MM.1S (cell line): ENCODE results near the gene EZH2.

Experiments used
- DNase-seq: peaks from one replicate; pipeline ENCODE4 v3.0.0-alpha.2; 2015
- H2AFZ ChIP-seq: fragments of 300-600 bp; sonication (generic); 2 replicates; pipeline ENCODE4 v1.6.0; 2016; ENCODE audit warnings: antibody characterized with exemption, low read length
- H3F3A ChIP-seq: fragments of 300-600 bp; sonication (generic); 2 replicates; pipeline ENCODE4 v1.6.1; 2016; ENCODE audit warnings: mild to moderate bottlenecking, antibody characterized with exemption, low read length, moderate library complexity, mixed read lengths; ENCODE audit not compliant: insufficient read depth
- H3K27ac ChIP-seq: fragments of 300-600 bp; sonication (generic); 2 replicates; pipeline ENCODE4 v1.5.1; 2016; ENCODE audit warnings: mild to moderate bottlenecking, low read length
- H3K27me3 ChIP-seq: fragments of 300-600 bp; sonication (generic); replicated peaks from 2 replicates; pipeline ENCODE4 v1.6.0; 2016; ENCODE audit warnings: low read length; ENCODE audit not compliant: insufficient read depth
- H3K36me3 ChIP-seq: fragments of 300-600 bp; sonication (generic); replicated peaks from 2 replicates; pipeline ENCODE4 v1.6.1; 2016; ENCODE audit warnings: mild to moderate bottlenecking, low read length, mixed read lengths; ENCODE audit not compliant: insufficient read depth
- H3K4me1 ChIP-seq: fragments of 300-600 bp; sonication (generic); 2 replicates; pipeline ENCODE4 v1.6.1; 2016; ENCODE audit warnings: low read length, mixed read lengths
- H3K4me2 ChIP-seq: fragments of 300-600 bp; sonication (generic); 2 replicates; pipeline ENCODE4 v1.6.0; 2016; ENCODE audit warnings: low read depth, low read length
- H3K4me3 ChIP-seq: fragments of 300-600 bp; sonication (generic); 2 replicates; pipeline ENCODE4 v1.5.1; 2016; ENCODE audit warnings: low read length, mixed read lengths
- H3K79me2 ChIP-seq: fragments of 300-600 bp; sonication (generic); 2 replicates; pipeline ENCODE4 v1.6.1; 2016; ENCODE audit warnings: mixed run types, low read length, mixed read lengths
- H3K9ac ChIP-seq: fragments of 300-600 bp; sonication (generic); 2 replicates; pipeline ENCODE4 v1.6.1; 2016; ENCODE audit warnings: low read length, mixed read lengths
- H3K9me2 ChIP-seq: fragments of 300-600 bp; sonication (generic); replicated peaks from 2 replicates; pipeline ENCODE4 v1.6.1; 2016; ENCODE audit warnings: mild to moderate bottlenecking, low read length, mixed read lengths; ENCODE audit not compliant: insufficient read depth
- H3K9me3 ChIP-seq: fragments of 300-600 bp; sonication (generic); replicated peaks from 2 replicates; pipeline ENCODE4 v1.6.1; 2016; ENCODE audit warnings: mild to moderate bottlenecking, low read length, mixed read lengths; ENCODE audit not compliant: insufficient read depth
- H4K20me1 ChIP-seq: fragments of 300-600 bp; sonication (generic); 2 replicates; pipeline ENCODE4 v1.6.1; 2016; ENCODE audit warnings: mild to moderate bottlenecking, low read length, moderate library complexity, mixed read lengths; ENCODE audit not compliant: insufficient read depth
- EZH2 ChIP-seq: fragments of 300-600 bp; sonication (generic); optimal IDR thresholded peaks from 2 replicates; pipeline ENCODE3; 2017; ENCODE audit warnings: low read depth, mild to moderate bottlenecking, antibody characterized with exemption, low read length, mixed read lengths
- EZH2phosphoT487 ChIP-seq: fragments of 300-600 bp; sonication (generic); IDR thresholded peaks from 2 replicates; pipeline ENCODE4 v1.6.1; 2018; ENCODE audit warnings: antibody characterized with exemption, low read length
- TF ChIP-seq, protein P1 (sequence below): fragments of 300-600 bp; sonication (generic); IDR thresholded peaks from 2 replicates; pipeline ENCODE4 v1.5.1; 2016; ENCODE audit warnings: antibody characterized with exemption, low read length, mixed read lengths

The EZH2 gene

DNA sequence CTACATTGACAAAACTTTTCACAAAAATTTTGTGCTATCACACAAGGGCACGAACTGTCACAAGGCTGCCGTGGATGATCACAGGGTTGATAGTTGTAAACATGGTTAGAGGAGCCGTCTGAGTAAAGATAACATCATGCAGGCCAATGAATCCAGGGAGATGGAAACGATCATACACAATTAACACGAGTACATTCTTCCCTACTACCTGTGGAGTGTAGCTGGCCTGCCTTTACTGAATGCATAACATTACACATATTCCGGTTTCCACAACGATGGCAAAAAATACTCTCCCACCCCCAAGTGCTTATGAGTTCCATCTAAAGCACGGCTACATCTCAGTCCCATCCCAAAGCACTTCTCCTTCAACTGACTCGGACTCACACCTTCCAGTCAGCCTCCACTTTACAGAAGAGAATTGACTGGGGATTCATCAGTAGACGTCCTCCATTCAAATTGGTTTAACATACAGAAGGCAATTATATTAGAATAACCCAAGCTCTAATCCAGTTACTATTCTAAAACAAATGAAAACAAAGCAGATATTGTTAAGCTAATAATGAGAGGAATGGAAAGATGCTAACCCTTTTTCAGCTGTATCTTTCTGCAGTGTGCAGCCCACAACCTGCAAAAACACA, 69.0 kb downstream of the EZH2 start:
- Histone ChIP-seq H3K9me2 (no peaks in the 10 kb centered on the region), H4K20me1 (no peaks in the 10 kb centered on the region), H3K4me3 (no peak overlapping the region), H3K4me2 (no peak overlapping the region), H3F3A (peaks cover 7% of the 10 kb centered on the region; the same call in 1 of the 2 replicates), H3K79me2 (peaks cover 44% of the 10 kb centered on the region), H2AFZ (no peak overlapping the region), H3K27me3 (no peaks in the 10 kb centered on the region), H3K36me3 (peaks cover 45% of the 10 kb centered on the region), H3K27ac (no peak overlapping the region), H3K9ac (no peak overlapping the region), H3K4me1 (0 out of 2 replicates have a peak, but pooled peaks cover 10% of the 10 kb centered on the region), H3K9me3 (no peaks in the 10 kb centered on the region)
- no peak for DNase-seq
- TF ChIP-seq EZH2 (no peak), EZH2phosphoT487 (no peak)
- TF ChIP-seq, protein P1, sequence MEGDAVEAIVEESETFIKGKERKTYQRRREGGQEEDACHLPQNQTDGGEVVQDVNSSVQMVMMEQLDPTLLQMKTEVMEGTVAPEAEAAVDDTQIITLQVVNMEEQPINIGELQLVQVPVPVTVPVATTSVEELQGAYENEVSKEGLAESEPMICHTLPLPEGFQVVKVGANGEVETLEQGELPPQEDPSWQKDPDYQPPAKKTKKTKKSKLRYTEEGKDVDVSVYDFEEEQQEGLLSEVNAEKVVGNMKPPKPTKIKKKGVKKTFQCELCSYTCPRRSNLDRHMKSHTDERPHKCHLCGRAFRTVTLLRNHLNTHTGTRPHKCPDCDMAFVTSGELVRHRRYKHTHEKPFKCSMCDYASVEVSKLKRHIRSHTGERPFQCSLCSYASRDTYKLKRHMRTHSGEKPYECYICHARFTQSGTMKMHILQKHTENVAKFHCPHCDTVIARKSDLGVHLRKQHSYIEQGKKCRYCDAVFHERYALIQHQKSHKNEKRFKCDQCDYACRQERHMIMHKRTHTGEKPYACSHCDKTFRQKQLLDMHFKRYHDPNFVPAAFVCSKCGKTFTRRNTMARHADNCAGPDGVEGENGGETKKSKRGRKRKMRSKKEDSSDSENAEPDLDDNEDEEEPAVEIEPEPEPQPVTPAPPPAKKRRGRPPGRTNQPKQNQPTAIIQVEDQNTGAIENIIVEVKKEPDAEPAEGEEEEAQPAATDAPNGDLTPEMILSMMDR: no peak

DNA sequence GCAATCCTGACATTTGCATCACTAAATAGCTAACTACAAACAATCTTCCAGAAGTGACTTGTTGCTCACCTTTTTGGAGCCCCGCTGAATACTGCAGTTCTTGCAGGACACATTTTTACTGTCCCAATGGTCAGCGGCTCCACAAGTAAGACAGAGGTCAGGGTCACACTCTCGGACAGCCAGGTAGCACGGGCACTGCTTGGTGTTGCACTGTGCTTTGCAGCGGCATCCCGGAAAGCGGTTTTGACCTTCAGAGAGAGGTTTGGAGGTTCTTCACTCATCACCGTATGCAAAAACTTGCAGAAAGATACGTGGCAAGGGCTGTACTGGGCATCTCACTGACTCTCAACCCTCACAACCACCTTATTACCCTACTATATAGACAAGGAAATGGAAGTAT, 70.2 kb downstream of the EZH2 start:
- peaks cover 36% of the 10 kb centered on the region for H3K79me2 ChIP-seq
- no peaks in the 10 kb centered on the region for H3K9me3 ChIP-seq
- DNase-seq: no peak
- no peaks in the 10 kb centered on the region for H4K20me1 ChIP-seq
- H3F3A ChIP-seq: peaks cover 14% of the 10 kb centered on the region; the same call in 1 of the 2 replicates
- H3K9ac ChIP-seq: no peak overlapping the region
- no peaks in the 10 kb centered on the region for H3K27me3 ChIP-seq
- peaks cover 43% of the 10 kb centered on the region; the same call in 1 of the 2 replicates for H3K36me3 ChIP-seq
- no peak for TF ChIP-seq EZH2
- no peak for TF ChIP-seq EZH2phosphoT487
- TF ChIP-seq, protein P1: no peak
- H3K4me3 ChIP-seq: no peak overlapping the region
- H3K9me2 ChIP-seq: no peaks in the 10 kb centered on the region
- no peak overlapping the region for H3K27ac ChIP-seq
- H3K4me2 ChIP-seq: no peak overlapping the region
- H3K4me1 ChIP-seq: 0 out of 2 replicates have a peak, but pooled peaks cover 10% of the 10 kb centered on the region
- H2AFZ ChIP-seq: no peak overlapping the region

DNA sequence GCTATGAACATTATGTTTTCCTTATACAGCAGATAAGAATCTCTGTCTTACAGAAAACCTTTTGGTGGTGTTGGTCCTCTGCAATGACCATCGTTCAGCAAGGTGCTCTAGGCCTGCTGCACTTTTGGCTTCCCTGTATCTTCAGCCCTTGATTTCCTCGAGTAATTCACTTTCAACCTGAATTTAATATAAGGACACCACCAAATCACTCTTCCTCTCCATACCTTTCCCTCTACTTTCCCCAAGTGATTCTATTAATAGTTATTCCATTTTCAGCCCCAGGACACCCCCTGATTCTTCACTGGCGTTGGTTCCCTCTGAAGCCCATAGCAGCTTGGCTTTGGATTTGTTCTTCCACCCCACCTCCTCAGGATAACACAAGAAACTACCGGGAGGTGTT, 72.2 kb downstream of the EZH2 start:
- 0 out of 2 replicates have a peak, but pooled peaks cover 10% of the 10 kb centered on the region for H3K4me1 ChIP-seq

DNA sequence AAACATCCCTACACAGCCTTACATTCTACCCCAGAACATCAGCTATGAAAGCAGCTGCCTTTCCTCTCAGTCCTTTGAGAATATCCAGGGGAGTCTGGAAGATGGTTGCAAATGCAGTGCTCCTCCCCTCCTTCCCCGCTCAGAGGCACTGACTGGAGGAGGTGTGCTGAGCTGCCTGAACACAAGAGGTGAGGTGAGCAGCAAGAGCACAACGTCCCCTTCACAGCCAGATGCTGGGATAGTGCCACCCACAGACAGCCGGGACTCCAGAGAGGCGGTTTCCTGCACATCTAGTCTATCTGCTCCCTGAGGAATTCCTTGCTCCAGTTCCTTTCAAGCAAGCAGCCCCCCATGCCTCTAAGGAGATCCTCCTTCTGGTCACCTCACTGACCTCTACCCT, 74.2 kb downstream of the EZH2 start:
- H3K79me2 ChIP-seq: peaks cover 19% of the 10 kb centered on the region
- H3K4me1 ChIP-seq: 0 out of 2 replicates have a peak, but pooled peaks cover 10% of the 10 kb centered on the region
- DNase-seq: no peak
- H3K4me3 ChIP-seq: no peak overlapping the region
- H3K9me3 ChIP-seq: no peaks in the 10 kb centered on the region
- H3K27ac ChIP-seq: no peak overlapping the region
- H3K9me2 ChIP-seq: no peaks in the 10 kb centered on the region
- H3F3A ChIP-seq: peaks cover 26% of the 10 kb centered on the region
- no peak overlapping the region for H3K4me2 ChIP-seq
- H3K9ac ChIP-seq: no peak overlapping the region
- H4K20me1 ChIP-seq: no peaks in the 10 kb centered on the region
- peaks cover 19% of the 10 kb centered on the region for H3K36me3 ChIP-seq
- no peaks in the 10 kb centered on the region for H3K27me3 ChIP-seq
- no peak overlapping the region for H2AFZ ChIP-seq
- TF ChIP-seq EZH2 (no peak), EZH2phosphoT487 (no peak)
- TF ChIP-seq, protein P1: no peak

More for the DNA sequence above, 72.2 kb downstream of the EZH2 start:
- Histone ChIP-seq H2AFZ (no peak overlapping the region), H4K20me1 (no peaks in the 10 kb centered on the region), H3K27ac (no peak overlapping the region), H3K4me3 (no peak overlapping the region), H3F3A (peaks cover 20% of the 10 kb centered on the region), H3K9me2 (no peaks in the 10 kb centered on the region), H3K4me2 (no peak overlapping the region), H3K36me3 (peaks cover 36% of the 10 kb centered on the region; the same call in 1 of the 2 replicates), H3K9me3 (no peaks in the 10 kb centered on the region), H3K27me3 (no peaks in the 10 kb centered on the region), H3K79me2 (peaks cover 31% of the 10 kb centered on the region), H3K9ac (no peak overlapping the region)
- TF ChIP-seq EZH2: no peak
- no peak for DNase-seq
